ENCODE measurements around the gene WDR88.
"Not testable (repeated sequence)": the region's sequence is repeated elsewhere in the genome, so short reads cannot be mapped to it uniquely, and the experiment has no call there.

WDR88 gene

GRCh38 chr19:33161201-33161600 lies 29.3 kb downstream of the WDR88 start:
- Histone ChIP-seq H3K4me3 (replicated peaks; ENCODE audit: insufficient read depth, low read length) (no peak overlapping the region), H3K27me3 (ENCODE audit: insufficient read depth, poor library complexity, severe bottlenecking) (no peaks in the 10 kb centered on the region), H3K27ac (replicated peaks) (peak overlapping the region; percentile 78)
- peak; percentile 80 to 85 for DNase-seq (ENCODE audit: low read depth in 1 of 2, low spot score in 1 of 2)
- TF ChIP-seq CTCF (IDR thresholded peaks at IDR 0.05; ENCODE audit: insufficient read depth, low read length), result no peak
- no peak for TF ChIP-seq REST (IDR thresholded peaks at IDR 0.05; ENCODE audit: insufficient replicate concordance, low read depth)
- peak; percentile 48 for TF ChIP-seq POLR2AphosphoS5 (IDR thresholded peaks at IDR 0.05; ENCODE audit: low read depth)
- no peak for TF ChIP-seq GABPA (IDR thresholded peaks at IDR 0.05; ENCODE audit: low read depth)
- no peak for TF ChIP-seq SPI1 (IDR thresholded peaks at IDR 0.05; ENCODE audit: borderline replicate concordance, low read depth)

- no peaks in the 10 kb centered on the region for H3K27me3 ChIP-seq (ENCODE audit: insufficient read depth, poor library complexity, severe bottlenecking)
- TF ChIP-seq POLR2AphosphoS5 (IDR thresholded peaks at IDR 0.05; ENCODE audit: low read depth) (no peak), GABPA (IDR thresholded peaks at IDR 0.05; ENCODE audit: low read depth) (no peak), CTCF (IDR thresholded peaks at IDR 0.05; ENCODE audit: insufficient read depth, low read length) (no peak), SPI1 (IDR thresholded peaks at IDR 0.05; ENCODE audit: borderline replicate concordance, low read depth) (no peak)
- no peak overlapping the region for H3K4me3 ChIP-seq (replicated peaks; ENCODE audit: insufficient read depth, low read length)
- DNase-seq (ENCODE audit: low read depth in 1 of 2, low spot score in 1 of 2), result no peak
- H3K27ac ChIP-seq (replicated peaks), result no peak overlapping the region
Measured at GRCh38 chr19:33163481-33163880, 31.6 kb downstream of the WDR88 start.

- DNase-seq (ENCODE audit: low read depth in 1 of 2, low spot score in 1 of 2); H3K4me3 ChIP-seq (replicated peaks; ENCODE audit: insufficient read depth, low read length); H3K27me3 ChIP-seq (ENCODE audit: insufficient read depth, poor library complexity, severe bottlenecking); H3K27ac ChIP-seq (replicated peaks): not testable (repeated sequence)
Measured at GRCh38 chr19:33166037-33166436, 34.1 kb downstream of the WDR88 start.

GRCh38 chr19:33167438-33167837 lies 35.5 kb downstream of the WDR88 start:
- TF ChIP-seq GABPA (IDR thresholded peaks at IDR 0.05; ENCODE audit: low read depth), result no peak
- no peak for TF ChIP-seq POLR2AphosphoS5 (IDR thresholded peaks at IDR 0.05; ENCODE audit: low read depth)
- no peak for TF ChIP-seq CTCF (IDR thresholded peaks at IDR 0.05; ENCODE audit: insufficient read depth, low read length)
- TF ChIP-seq SPI1 (IDR thresholded peaks at IDR 0.05; ENCODE audit: borderline replicate concordance, low read depth), result no peak
- TF ChIP-seq REST (IDR thresholded peaks at IDR 0.05; ENCODE audit: insufficient replicate concordance, low read depth), result no peak
- no peak overlapping the region for H3K4me3 ChIP-seq (replicated peaks; ENCODE audit: insufficient read depth, low read length)
- no peak for DNase-seq (ENCODE audit: low read depth in 1 of 2, low spot score in 1 of 2)
- no peaks in the 10 kb centered on the region for H3K27me3 ChIP-seq (ENCODE audit: insufficient read depth, poor library complexity, severe bottlenecking)
- H3K27ac ChIP-seq (replicated peaks), result no peak overlapping the region
